Spinal cord (tissue), 10 donors: ENCODE results near the gene FBL. TPM values are rescaled to one million over a fixed set of nuclear protein-coding genes. Genes with fewer than 3 reads are reported as not detected.
A peak's percentile ranks its signal among the peaks of the same experiment; 100 is the strongest.

ENCODE experiments used
- DNase-seq, 6 donors: peaks; one replicate each; pipeline versions ENCODE4 v3.0.0 to v3.0.0-alpha.2; 2013 to 2015; ENCODE audit warnings: low spot score in 6 of 6, low read depth in 4 of 6
- H3K27ac ChIP-seq: one replicate; pipeline ENCODE4 v1.5.1; 2013; ENCODE audit warnings: low read depth, low read length, control low read depth
- H3K27me3 ChIP-seq: one replicate; pipeline ENCODE4 v1.6.1; 2013; ENCODE audit warnings: low read length; ENCODE audit not compliant: control insufficient read depth, insufficient read depth
- H3K36me3 ChIP-seq: one replicate; pipeline ENCODE4 v1.6.1; 2013; ENCODE audit warnings: low read length; ENCODE audit not compliant: control insufficient read depth, insufficient read depth
- H3K4me1 ChIP-seq: one replicate; pipeline ENCODE4 v1.6.1; 2013; ENCODE audit warnings: low read length; ENCODE audit not compliant: control insufficient read depth, insufficient read depth
- H3K4me3 ChIP-seq: one replicate; pipeline ENCODE4 v1.5.1; 2013; ENCODE audit warnings: low read depth, low read length, control low read depth
- H3K9me3 ChIP-seq: one replicate; pipeline ENCODE4 v1.6.1; 2013; ENCODE audit warnings: low read length; ENCODE audit not compliant: control insufficient read depth, insufficient read depth
- WGBS: methylation state at CpG from one replicate; pipeline ENCODE4 v1.1.5; 2013; ENCODE audit warnings: missing lambda C conversion rate; ENCODE audit not compliant: insufficient coverage; 5-methylcytosine and 5-hydroxymethylcytosine counted together
- polyA plus RNA-seq, 2 donors: library from polyadenylated mRNA; unstranded; fragments of 120-200 nt; gene quantifications; one replicate each; pipeline ENCODE4 v1.2.1, GENCODE V29; 2013; ENCODE audit not compliant: insufficient read length in 2 of 2
- total RNA-seq, 2 donors: library from RNA; depleted of rRNA in 1 of 2; stranded (reverse); fragments of 120-200 nt in 1 of 2; fragments of >200 nt in 1 of 2; gene quantifications; one replicate each; pipeline versions ENCODE4 v1.2.3 to v1.2.4, GENCODE V29; 2013 to 2014
- donor health status: healthy.

The FBL gene
- total and polyA plus RNA-seq, 4 donors: 98.0 to 148 (median 131) TPM

GRCh38 chr19:39829702-39830275 lies 16.4 kb downstream of the FBL start:
- H3K36me3 ChIP-seq: peaks cover 79% of the 10 kb centered on the region

DNA sequence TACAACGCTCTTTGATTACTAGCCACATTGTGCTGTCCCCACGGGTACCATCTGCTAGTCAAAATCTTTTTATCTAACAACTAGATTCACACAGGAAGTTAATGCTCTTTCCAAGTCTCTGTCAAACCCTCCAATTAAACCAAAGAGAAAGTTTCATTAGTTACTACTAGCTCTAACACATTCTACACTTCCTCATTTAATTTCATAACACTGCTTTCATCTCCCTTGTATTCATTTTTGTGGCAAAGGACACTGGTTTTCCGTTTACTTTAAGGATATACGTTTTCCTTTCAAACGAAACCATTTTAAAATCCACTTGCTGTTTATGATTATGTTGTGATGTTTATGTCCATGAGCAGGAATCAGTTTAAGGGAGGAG lies 17.5 kb downstream of the FBL start:
- H3K27me3 ChIP-seq: no peaks in the 10 kb centered on the region
- peaks cover 74% of the 10 kb centered on the region for H3K36me3 ChIP-seq
- DNase-seq: no peak
- H3K4me3 ChIP-seq: no peak overlapping the region
- H3K4me1 ChIP-seq: peaks cover 34% of the 10 kb centered on the region
- H3K9me3 ChIP-seq: no peaks in the 10 kb centered on the region
- 85% methylated on average over 2 of the region's 5 CpGs for WGBS
- H3K27ac ChIP-seq: no peak overlapping the region

More at GRCh38 chr19:39829702-39830275, 16.4 kb downstream of the FBL start:
- Histone ChIP-seq H3K9me3 (no peaks in the 10 kb centered on the region), H3K4me3 (no peak overlapping the region), H3K27ac (no peak overlapping the region), H3K4me1 (peaks cover 29% of the 10 kb centered on the region), H3K27me3 (no peaks in the 10 kb centered on the region)
- WGBS: 97% methylated on average over 8 of the region's 10 CpGs
- DNase-seq: no peak

- WGBS: 85% methylated on average over 25 of the region's 26 CpGs
- no peaks in the 10 kb centered on the region for H3K27me3 ChIP-seq
- H3K36me3 ChIP-seq: peaks cover 74% of the 10 kb centered on the region
- H3K9me3 ChIP-seq: no peaks in the 10 kb centered on the region
- DNase-seq: no peak
- H3K4me1 ChIP-seq: peaks cover 39% of the 10 kb centered on the region
- no peak overlapping the region for H3K4me3 ChIP-seq
- no peak overlapping the region for H3K27ac ChIP-seq
Observed at GRCh38 chr19:39828015-39828653, 18.0 kb downstream of the FBL start.

DNA sequence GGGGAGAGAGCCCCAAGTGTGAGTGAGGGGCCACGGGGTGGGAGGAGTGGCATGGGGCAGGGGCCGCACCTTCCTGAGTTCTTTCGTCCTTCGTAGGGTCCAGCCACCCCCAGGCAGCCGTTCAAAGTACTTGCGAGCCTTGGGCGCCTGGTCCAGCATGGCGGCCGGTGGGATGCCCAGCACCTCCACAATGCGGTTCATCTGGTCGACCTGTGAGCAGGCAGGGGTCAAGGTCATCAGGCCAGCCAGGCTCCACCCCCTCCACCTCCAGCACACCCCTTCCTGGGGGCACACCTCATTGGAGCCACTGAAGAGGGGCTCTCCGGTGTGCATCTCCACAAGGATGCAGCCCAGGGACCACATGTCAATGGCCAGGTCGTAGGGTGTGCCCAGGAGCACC lies 19.0 kb downstream of the FBL start:
- DNase-seq: no peak

GRCh38 chr19:39826311-39826945 lies 19.8 kb downstream of the FBL start:
- Histone ChIP-seq H3K36me3 (peaks cover 63% of the 10 kb centered on the region), H3K9me3 (no peaks in the 10 kb centered on the region)

More for the DNA sequence above, 19.0 kb downstream of the FBL start:
- H3K27ac ChIP-seq: no peak overlapping the region
- WGBS: 94% methylated on average over 12 of the region's 13 CpGs
- peaks cover 35% of the 10 kb centered on the region for H3K4me1 ChIP-seq
- H3K9me3 ChIP-seq: no peaks in the 10 kb centered on the region
- H3K4me3 ChIP-seq: no peak overlapping the region
- peaks cover 70% of the 10 kb centered on the region for H3K36me3 ChIP-seq
- no peaks in the 10 kb centered on the region for H3K27me3 ChIP-seq

GRCh38 chr19:39825531-39826076 lies 20.6 kb downstream of the FBL start:
- peaks cover 56% of the 10 kb centered on the region for H3K36me3 ChIP-seq
- no peak overlapping the region for H3K27ac ChIP-seq
- no peaks in the 10 kb centered on the region for H3K27me3 ChIP-seq
- no peak overlapping the region for H3K4me3 ChIP-seq
- no peaks in the 10 kb centered on the region for H3K9me3 ChIP-seq
- WGBS: 90% methylated on average over 9 of the region's 17 CpGs
- peaks cover 27% of the 10 kb centered on the region for H3K4me1 ChIP-seq
- DNase-seq: no peak

More at GRCh38 chr19:39826311-39826945, 19.8 kb downstream of the FBL start:
- H3K4me1 ChIP-seq: peaks cover 27% of the 10 kb centered on the region
- no peak overlapping the region for H3K4me3 ChIP-seq
- H3K27ac ChIP-seq: no peak overlapping the region
- 95% methylated on average over 31 of the region's 35 CpGs for WGBS
- H3K27me3 ChIP-seq: no peaks in the 10 kb centered on the region
- DNase-seq: no peak

GRCh38 chr19:39825093-39825463 lies 21.1 kb downstream of the FBL start:
- WGBS: 60% methylated on average over 5 of the region's 11 CpGs
- Histone ChIP-seq H3K27me3 (no peaks in the 10 kb centered on the region), H3K4me3 (no peak overlapping the region), H3K9me3 (no peaks in the 10 kb centered on the region), H3K36me3 (peaks cover 51% of the 10 kb centered on the region), H3K4me1 (peaks cover 27% of the 10 kb centered on the region), H3K27ac (peak overlapping the region; percentile 61)
- DNase-seq: no peak

GRCh38 chr19:39824143-39825092 lies 21.8 kb downstream of the FBL start:
- H3K27me3 ChIP-seq: no peaks in the 10 kb centered on the region
- H3K27ac ChIP-seq: peak overlapping the region; percentile 61
- H3K36me3 ChIP-seq: peaks cover 44% of the 10 kb centered on the region
- WGBS: 2% methylated on average over 47 of the region's 47 CpGs
- H3K4me1 ChIP-seq: peaks cover 27% of the 10 kb centered on the region
- H3K4me3 ChIP-seq: peak overlapping the region; percentile 79
- peak; percentile 85 to 99 (median 92) for DNase-seq
- no peaks in the 10 kb centered on the region for H3K9me3 ChIP-seq

- H3K27ac ChIP-seq: no peak overlapping the region
- no peaks in the 10 kb centered on the region for H3K9me3 ChIP-seq
- DNase-seq: peak in 3 of 6 donors; percentile 3 to 63 (median 24)
- H3K36me3 ChIP-seq: peaks cover 44% of the 10 kb centered on the region
- peaks cover 27% of the 10 kb centered on the region for H3K4me1 ChIP-seq
- H3K27me3 ChIP-seq: no peaks in the 10 kb centered on the region
- 21% methylated on average over 7 of the region's 7 CpGs for WGBS
- H3K4me3 ChIP-seq: peak overlapping the region; percentile 79
Observed at GRCh38 chr19:39823686-39824085, 22.5 kb downstream of the FBL start.
